Limb (tissue), 2 donors: ENCODE measurements around the gene NOLC1.

Source experiments
- DNase-seq, 2 donors: peaks; one replicate each; pipeline ENCODE4 v3.0.0-alpha.2; 2016; ENCODE audit errors: extremely low spot score in 2 of 2

NOLC1 gene

GRCh38 chr10:102151774-102152544 is at the start of gene NOLC1:
Gene NOLC1 (plus strand): TSS chr10:102152389. CDS start chr10:102152411, 22 bp downstream.
- DNase-seq = peak; percentile 98 to 100

DNA sequence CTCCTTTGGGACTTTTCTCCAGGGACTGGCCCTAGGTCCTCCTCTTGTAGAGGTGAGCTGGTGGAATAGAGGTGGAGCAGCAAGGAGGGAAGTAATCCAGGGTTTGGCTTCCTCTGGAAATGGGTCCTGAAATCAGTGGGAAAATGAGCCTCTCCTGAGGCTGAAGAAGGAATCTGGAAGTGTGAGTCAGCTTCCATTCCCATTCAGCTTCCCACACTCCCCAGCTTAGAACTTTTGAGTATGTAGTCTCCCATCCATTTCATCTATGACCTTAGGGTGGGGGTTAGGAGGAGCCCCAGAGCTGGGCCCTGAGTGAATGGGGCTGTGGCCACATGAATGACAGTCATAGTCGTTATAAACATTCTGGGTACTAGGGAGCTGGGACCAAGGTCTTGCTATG is 49.8 kb upstream of the NOLC1 start:
- DNase-seq = no peak

- no peak for DNase-seq
Measured at GRCh38 chr10:102106998-102107397, 45.2 kb upstream of the NOLC1 start.

- DNase-seq = no peak
Measured at GRCh38 chr10:102109166-102110116, 42.7 kb upstream of the NOLC1 start.

DNA sequence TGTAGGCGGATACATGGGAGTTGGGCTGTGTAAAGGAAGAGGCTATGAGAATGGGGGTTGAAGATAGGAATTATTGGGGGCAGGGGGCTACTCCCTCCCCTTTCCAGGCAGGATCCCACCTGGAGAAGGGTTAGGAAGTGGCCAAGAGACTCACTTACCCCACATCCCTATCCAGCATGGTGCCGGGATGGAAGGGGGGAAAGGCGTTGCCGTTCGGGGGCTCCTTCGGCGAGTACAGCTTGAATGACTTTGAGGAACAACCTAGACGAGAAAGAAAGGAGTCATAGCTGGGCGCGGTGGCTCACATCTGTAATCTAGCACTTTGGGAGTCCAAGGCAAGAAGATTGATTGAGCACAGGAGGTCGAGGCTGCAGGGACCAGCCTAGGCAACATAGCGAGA is 40.9 kb upstream of the NOLC1 start:
- no peak for DNase-seq

DNA sequence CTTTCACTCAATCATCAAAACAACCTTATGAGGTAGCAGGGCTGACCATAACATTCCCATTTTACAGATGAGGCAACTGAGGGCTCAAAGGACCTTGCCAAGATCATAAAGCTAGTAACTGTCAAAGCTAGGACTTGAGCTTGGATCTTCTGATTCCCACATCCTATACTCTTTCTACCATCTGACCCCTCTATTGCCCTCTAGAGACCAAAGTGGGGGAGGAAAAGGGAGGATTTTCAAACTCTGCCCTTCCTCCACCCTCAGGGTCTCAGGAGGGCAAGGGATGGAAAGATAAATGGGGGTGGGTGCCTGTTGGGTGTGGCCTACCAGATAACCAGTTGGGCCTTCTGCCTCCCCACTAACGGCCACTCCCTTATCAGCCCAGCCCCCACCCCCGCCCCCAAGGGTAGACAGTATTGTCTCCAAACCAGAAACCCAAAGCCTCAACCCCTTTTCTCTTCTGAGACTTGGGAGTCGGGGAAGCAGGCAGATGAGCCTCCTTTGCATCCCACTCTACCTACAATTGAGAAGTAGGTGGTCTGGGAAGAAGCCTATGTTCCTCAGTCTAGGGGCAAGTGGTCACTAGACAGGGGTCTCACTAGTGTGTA is 39.9 kb upstream of the NOLC1 start:
- no peak for DNase-seq

- no peak for DNase-seq
Measured at GRCh38 chr10:102113261-102113955, 38.8 kb upstream of the NOLC1 start.

DNA sequence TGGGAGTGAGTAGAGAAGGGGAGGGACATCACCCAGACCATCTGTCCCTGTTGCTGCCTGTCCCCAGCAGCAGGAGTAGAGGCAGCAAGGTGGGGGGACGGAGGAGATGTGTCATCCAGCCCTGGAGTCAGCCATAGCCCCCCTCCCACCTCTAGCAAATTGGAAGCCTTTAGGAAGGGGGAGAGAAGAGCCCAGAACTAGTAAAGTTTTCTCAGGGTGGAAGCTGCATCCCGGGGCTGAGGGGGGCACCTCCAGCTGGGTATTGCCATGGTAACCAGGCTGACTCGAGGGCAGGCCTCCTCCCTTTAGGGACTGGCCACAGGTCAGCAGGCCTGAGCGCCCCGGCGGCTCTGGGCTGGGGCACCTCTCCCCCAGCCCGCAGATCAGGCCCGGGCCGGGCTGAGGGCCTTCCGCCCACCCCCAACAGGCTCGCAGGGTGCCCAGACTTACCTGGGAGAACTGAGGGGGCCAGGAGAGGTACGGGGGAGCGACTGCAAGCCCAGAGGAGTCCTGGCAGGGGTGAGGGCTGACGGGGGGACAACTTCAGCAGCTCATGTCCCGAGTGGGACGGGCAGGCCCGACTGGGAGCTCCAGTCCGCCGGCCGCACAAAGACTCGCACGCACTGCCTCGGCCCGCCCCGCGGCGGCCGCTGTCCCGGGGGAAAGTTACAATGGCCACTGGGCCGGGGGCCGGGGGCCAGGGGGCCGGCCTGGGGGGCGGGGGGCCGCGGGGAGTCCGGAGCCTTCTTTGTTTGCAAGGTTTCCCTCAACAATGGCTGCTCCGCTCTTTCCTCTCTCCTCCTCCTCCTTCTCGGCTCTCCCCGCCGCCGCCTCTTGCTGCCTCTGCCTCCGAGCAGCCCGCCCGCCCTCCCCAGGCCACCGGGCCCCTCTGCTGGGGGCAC is 38.0 kb upstream of the NOLC1 start:
- peak in 1 of 2 donors; percentile 51 for DNase-seq

DNA sequence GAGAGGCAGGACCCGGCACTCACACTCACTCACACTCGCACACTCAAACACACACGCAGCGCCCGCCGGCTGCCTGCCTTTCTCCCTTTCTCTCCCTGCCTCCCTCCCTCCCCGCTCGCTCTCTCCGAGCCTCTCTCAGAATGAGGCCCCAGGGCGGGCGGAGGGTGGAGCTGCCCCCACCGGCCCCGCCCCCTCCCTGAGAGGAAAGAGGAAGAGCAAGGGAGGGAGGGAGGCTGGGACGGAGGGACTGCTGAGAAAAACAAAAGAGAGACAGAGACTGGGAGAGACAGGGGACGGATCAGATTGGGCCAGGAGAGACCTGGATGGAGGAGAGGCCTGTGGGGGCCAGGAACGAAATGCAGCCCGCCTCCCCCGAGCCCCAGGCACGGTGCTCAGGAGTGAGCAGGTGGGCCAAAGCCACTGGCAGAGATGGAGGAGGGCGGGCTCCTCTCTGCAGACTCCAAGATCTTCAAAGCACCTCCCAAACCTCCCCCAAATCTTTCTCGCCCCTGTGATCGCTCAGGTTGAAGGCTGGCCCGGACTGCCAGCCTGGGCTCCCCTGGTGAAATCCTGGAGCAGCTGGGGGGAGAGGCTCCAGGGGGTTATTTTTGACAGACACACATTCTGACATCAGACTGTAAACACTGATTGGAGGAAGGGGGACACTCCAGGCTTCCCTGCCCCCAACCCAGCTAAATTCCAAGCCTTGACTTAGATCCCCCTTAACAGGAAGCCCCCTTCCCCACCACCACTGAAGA is 37.1 kb upstream of the NOLC1 start:
- DNase-seq = peak; percentile 88 to 92

- DNase-seq = no peak
Measured at GRCh38 chr10:102115775-102116174, 36.4 kb upstream of the NOLC1 start.

- no peak for DNase-seq
Measured at GRCh38 chr10:102116656-102117055, 35.5 kb upstream of the NOLC1 start.

GRCh38 chr10:102117391-102118159 is 34.6 kb upstream of the NOLC1 start:
- DNase-seq = peak; percentile 83 to 92

GRCh38 chr10:102118867-102119266 is 33.3 kb upstream of the NOLC1 start:
- peak in 1 of 2 donors; percentile 49 for DNase-seq

GRCh38 chr10:102119417-102120141 is 32.6 kb upstream of the NOLC1 start:
- DNase-seq = peak; percentile 42 to 73

GRCh38 chr10:102120142-102120990 is 31.8 kb upstream of the NOLC1 start, which contains the start of gene LDB1:
Gene LDB1 (minus strand): TSS chr10:102120368. CDS start chr10:102120110, 258 bp downstream.
- peak; percentile 76 to 89 for DNase-seq

DNA sequence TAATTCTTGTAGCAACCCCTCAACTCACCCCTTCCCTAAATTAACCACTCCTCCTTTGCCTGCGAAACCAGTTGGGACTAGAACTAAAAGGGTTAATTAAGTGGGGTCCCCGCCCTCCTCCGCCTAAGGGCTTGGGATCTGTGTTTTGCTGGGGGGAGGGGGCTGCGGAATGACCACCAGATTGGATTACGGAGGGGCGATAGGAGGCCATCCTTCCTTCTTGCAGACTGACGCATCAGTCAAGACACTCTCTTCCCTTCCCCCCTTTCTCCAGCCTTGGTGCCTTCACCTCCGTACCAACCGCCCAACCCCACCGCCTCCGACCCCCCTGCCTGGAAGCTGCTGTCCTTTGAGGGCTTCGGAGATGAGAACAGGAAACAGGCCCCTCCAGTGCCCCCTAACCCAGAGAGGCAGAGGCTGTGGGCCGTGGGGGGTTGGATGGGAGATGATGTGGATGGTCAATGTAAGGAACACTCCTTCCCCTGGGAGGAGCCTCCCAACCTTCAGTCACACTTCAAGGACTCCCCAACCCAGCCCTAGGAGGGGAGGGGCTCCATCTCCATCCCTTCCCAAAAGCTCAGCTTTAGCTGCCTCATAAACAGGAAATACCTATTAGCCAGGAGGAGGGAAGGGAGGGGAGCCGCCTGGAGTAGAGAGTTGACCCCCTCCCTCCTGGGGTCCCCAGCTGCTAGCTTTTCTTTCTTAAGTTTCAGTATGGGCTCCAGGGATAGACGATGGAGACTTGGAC is 31.0 kb upstream of the NOLC1 start:
- peak; percentile 76 to 81 for DNase-seq
